Raji (cell line): Measurements from ENCODE around the gene LORICRIN.

ENCODE experiments used
- POLR2A ChIP-seq: IDR thresholded peaks from 2 replicates; pipeline ENCODE4 v1.6.1; 2011; ENCODE audit warnings: low read depth, low read length, control low read depth; ENCODE audit not compliant: insufficient read depth

LORICRIN gene, protein sequence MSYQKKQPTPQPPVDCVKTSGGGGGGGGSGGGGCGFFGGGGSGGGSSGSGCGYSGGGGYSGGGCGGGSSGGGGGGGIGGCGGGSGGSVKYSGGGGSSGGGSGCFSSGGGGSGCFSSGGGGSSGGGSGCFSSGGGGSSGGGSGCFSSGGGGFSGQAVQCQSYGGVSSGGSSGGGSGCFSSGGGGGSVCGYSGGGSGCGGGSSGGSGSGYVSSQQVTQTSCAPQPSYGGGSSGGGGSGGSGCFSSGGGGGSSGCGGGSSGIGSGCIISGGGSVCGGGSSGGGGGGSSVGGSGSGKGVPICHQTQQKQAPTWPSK

DNA sequence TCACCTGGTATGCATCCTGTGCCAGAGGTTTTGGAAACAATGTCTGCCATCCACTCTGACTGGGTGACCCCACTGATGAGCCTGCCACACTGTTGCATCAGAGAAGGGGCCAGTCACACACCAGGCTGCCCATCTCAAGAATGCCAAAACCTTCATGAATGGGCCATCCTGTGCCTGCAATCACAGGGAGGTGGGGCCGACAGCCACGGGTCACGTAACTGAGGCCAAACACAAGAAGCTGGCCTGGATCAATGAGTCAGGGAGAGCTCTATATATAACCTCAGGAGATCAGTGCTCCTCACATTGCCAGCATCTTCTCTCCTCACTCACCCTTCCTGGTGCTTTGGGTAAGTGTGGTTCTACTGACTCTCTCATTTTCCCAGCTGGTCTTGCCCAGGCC, at the start of gene LORICRIN:
Gene LORICRIN, plus strand, starts transcription at position 301 of the 400 bp plus-strand sequence. CDS start 1,263 bp downstream, outside the sequence.
- no peak for TF ChIP-seq POLR2A

DNA sequence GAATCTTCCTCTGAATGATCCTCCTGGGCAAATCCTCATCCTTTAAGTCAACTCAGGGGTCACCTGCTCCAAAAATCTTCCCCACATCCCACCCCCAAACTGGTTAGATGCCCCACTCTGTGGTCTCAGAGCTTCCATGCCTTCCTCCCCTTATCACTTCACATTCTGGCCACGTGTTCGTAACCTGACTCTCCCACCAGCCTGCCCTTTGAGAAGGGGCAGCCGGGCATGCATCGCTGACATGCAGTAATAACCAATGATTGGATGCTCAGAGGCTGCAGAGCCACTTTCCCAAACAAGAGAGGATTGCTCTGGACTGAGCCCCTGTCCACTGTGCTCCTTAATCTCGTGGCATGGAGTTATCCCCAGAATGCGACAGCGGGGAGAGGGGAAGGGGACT, 49.3 kb upstream of the LORICRIN start:
- TF ChIP-seq POLR2A: no peak

DNA sequence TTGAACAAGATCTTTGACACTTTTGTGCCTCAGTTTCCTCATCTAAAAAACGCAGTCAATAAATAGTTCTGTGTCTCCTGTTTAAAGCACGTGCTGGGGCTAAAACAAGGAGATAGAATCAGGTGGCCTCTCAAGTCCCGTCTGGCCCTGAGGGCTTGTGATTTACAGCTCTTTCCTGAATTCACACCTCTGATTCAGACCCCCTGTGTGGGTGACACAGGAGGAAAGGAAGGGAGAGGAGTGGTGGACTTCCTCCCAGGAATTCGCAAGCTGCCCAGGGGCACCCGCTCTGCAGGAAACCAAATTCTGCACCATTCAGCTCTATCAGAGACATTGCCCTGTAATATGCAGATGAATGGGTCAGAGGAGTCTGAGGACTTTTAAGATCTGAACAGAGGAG, 47.3 kb upstream of the LORICRIN start:
- TF ChIP-seq POLR2A: no peak

DNA sequence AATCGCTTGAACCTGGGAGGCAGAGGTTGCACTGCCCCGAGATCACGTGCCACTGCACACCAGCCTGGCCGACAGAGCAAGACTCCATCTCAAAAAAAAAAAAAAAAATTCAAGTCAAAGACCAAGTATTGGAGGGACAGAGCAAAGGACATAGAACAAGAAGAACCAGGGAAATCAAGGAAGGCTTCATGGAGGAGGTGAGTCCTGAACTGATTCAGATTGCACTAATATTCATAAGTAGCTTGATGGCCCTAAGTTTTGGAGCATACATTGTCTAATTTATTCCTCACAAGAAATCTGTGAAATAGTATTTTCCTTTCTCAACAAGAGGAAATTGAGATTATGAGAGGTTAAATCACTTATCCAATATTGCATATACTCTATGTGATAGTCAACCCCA, 46.0 kb upstream of the LORICRIN start:
- no peak for TF ChIP-seq POLR2A

DNA sequence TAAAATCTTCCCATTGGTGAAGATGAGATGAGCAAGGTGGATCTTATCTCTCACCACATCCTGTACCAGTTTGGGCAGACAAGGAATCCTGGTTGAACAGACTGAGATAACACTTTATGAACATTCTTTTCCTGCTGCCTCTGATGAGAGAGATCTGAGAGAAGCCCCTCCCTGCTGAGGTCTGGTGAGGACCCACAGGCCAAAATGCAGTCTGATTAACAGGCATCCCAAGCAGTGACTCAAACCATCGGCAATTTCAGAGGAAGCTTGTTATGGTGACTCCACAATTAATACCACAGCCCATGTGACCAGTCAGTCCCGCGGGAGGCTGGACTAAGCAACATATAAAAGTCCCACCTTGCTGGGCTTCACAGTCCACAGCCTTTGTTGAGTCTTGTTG, 42.3 kb upstream of the LORICRIN start, which contains the start of gene PRR9:
Gene PRR9, plus strand, starts transcription at position 373 of the 400 bp plus-strand sequence. CDS start 561 bp downstream, outside the sequence.
- TF ChIP-seq POLR2A: no peak

DNA sequence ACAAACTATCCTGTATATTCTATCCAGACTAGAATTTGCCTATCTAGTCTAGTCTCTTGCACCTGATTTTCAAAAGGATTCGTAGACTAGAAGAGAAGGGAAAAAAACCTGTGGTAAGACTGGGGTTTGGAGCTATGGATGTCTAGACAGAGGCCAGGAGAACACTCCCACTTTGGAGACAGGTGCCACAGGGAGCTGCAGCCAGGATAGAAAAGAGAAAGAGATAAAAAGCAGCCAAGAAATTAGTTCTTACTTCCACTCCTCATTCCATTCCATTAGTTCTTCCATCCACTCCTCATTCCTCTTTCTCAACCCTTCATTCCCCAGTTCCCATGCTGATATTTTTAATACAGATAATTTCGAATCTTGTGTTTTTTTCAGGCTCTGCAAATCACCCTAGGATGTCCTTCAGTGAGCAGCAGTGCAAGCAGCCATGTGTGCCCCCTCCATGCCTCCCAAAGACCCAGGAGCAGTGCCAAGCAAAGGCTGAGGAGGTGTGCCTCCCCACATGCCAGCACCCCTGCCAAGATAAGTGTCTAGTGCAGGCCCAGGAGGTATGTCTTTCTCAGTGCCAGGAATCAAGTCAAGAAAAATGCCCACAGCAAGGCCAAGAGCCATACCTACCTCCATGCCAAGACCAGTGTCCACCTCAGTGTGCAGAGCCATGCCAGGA, 41.6 kb upstream of the LORICRIN start:
- TF ChIP-seq POLR2A: no peak

DNA sequence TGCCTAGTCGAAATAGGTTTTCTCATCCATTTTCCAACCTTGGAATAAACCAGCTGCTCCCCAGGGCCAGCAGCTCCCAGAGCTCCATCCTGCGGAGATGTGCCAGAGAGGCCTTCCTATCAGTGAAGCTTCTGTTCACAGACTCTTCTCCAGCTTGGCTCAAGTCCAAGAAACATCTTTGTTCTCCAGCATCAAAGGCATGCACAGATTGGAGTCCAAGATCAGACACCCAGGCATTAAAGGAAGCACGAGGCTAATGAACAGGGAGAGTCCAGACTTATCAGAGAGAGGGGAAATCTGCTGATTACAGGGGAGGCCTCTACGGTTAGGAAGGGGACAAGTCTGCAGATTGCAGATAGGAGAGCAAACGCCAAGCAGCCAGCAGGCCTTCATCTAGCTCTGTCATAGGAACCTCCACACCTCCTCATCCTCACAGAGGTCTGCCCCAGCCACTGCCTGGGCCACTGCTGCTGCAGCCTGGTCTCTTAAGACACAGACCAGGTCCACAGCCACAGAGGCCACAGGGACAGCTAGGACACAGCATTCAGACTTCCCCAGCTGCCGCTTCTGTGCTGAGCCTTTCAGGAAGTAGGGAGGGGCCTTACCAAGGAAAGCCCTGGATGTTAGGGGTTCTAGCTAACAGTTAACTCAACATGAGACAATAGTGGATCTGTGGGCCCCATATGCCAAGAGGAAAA, 38.7 kb upstream of the LORICRIN start:
- TF ChIP-seq POLR2A: no peak

DNA sequence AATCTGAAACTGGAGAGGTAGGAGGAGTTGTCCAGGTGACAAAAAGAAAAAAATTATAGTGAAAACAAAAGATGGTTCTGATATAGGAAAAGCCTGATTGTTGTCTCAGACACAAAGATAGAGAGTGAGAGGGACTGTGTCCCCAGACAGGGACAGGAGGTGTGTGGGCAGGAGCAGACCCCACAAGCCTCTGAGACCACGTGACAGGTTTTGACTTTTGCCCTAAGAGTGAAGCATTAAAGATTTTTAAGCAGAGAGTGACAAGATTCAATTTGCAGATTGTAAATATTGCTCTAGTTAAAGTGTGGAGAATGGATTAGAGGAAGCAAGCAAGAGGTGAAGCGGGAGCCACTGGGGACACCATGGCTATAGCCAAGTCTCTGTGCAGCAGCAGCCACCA, 31.7 kb upstream of the LORICRIN start:
- TF ChIP-seq POLR2A: no peak

DNA sequence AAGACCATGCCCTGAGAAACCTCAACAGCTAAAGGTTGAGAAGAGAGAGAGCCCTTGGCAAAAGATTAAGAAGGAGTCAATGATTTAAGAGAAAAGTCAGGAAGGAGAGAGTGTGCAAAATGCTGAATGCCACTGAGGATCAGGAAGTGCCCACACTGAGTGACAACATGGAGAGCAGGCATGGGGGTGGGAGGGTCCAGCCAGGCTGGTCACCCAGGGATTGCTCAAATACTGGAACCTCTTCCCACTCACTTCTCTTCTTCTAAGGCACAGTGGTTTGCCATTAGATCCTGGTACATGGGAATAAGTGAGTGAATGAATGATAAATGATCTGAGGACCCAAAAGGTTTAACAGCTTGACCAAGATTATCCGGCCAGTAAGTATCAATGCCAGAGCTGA, 31.0 kb upstream of the LORICRIN start:
- TF ChIP-seq POLR2A: no peak

DNA sequence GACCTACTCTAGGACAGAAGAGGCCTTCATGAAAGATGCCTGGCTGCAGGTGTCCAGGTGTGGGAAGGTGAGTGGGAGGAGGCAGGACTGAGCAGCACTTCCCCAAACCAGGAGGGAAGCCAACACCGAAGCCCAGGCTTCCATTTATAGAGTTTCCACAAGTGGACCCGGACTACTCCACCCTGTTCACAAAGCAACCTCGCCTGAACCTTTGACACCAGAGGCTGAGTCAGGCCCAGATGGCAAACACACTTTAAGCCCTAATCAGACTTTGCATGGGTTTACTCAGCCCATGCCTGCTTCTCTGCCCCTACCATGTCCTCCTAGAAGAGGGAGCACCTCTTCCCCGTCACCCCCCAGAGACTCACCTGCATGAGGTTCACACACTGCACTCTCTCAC, 28.1 kb upstream of the LORICRIN start:
- TF ChIP-seq POLR2A: no peak

DNA sequence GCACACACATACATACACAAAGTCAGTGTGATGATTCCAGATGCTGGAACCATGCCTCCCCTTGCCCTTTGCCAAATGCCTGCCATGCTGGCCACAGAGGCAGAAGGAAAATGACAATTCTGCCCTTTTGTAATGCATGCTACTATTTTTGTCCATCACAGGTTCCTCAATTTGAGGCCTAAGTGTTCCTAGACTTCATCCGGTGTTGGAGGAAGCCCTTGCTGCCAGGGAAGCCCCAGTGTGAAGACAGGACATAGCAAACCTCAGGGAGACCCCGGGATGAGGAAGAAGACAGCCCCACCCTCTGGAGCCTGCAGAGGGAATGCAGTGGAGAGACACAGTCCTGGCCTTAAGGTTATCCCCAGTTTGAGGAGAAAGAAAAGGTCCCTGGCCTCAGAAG, 27.7 kb upstream of the LORICRIN start:
- TF ChIP-seq POLR2A: no peak

DNA sequence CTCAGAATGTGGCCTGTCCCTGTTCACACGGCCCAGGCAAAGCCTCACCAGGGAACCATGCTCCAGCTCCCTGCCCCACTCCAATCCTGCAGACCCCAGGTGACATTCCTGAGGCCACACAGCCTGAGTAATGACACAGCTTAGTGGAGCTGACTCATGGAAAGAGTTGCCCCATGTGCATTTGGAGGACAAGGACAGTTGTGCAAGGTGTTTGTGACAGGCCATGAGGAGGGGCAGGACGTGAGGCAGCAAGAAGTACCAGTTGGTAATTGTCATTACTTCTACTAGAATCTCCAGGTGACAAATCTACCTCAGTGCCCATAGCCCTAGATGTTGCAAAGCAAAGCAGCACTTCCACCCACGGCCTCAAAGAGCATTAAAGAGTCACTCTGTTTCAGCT, 26.9 kb upstream of the LORICRIN start:
- TF ChIP-seq POLR2A: no peak

DNA sequence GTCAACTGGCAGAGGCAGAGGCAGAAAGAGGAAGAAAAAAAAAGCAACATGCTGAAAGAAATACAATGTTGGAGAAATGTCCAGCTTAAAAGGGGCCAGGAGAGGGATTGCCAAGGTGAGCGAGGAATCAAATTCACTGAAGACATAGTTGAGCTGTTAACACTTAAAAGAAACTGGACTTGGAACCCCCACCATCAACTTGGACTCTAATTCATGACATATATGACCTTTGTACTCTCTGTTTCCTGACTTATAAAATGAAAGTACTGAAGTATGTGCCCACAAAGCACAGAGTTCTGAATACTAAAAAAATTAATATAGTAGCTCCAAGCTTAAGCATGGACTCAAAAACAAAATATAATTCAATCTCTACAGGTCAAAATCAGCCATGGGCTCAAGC, 26.0 kb upstream of the LORICRIN start:
- no peak for TF ChIP-seq POLR2A

DNA sequence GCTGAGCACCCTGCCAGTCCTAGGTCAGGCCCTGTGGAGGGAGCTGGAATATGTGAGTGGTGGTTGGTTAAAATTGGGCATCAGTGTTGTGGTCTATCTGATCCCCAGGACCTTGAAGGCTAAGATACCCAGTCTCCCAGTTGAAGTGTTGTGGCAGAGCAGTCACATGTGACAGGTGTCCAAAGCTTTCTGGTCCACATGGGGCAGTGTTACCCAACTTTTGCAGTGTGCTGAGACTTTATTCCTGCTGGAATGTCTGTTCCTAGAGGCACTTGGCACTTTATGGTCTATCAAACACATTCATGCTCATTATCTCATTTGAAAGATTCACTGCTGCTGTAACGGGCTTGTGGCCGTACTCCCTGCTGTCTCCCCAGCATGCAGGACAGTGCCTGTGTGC, 21.0 kb upstream of the LORICRIN start:
- no peak for TF ChIP-seq POLR2A

DNA sequence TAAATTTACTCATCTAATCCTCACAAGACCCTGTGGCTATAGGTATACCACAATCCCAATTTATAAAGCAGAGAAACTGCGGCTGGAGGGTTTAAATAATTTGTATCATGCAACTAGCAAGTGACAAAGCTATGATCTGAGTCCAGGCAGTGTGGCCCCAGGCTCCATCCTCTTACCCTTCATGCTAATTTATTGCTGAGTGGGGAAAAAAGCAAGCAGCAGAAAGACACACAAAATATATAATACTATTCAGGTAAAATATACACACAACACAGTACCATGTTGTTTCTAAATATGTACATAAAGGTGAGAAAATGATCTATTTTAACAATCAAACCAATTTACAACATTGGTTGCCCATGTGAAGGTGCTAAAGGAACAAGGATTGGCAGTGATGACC, 17.3 kb upstream of the LORICRIN start:
- no peak for TF ChIP-seq POLR2A

DNA sequence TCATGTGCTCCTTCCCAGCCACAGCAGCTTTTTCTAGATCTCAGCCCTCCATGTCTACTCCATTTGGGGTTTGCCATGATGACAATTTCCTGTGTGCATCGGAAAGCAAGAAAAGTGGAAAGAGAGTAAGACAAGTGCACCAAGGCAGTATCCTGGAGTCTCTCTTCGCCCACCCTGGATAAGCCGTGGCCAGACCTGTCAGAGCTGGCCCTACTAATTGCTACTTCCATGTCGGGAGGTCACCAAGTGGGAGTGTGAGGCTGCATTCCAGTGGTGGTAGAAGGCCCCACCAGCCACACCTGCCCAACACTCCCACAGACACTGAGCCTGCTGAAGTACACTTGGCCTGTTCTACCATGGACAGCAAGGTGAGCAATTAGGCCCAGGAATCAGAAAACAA, 14.0 kb upstream of the LORICRIN start:
- TF ChIP-seq POLR2A: no peak
